Measurements from ENCODE around the gene NIF3L1.

- no peak for TF ChIP-seq CTCF (conservative IDR thresholded peaks at IDR 0.05 in 1 of 2, IDR thresholded peaks at IDR 0.05 in 1 of 2; ENCODE audit: extremely low read depth in 1 of 2, insufficient read depth in 1 of 2, low read depth in 1 of 2, low read length in 2 of 2)
- TF ChIP-seq EZH2 (IDR thresholded peaks at IDR 0.05; ENCODE audit: borderline replicate concordance, low read length) = no peak
Observed at GRCh38 chr2:200930947-200931626, 41.9 kb downstream of the NIF3L1 start.
